HepG2 (cell line): Measurements from ENCODE around the gene PLEKHA3. TPM values are rescaled to one million over a fixed set of nuclear protein-coding genes. Genes with fewer than 3 reads are reported as not detected.
A peak's percentile ranks its signal among the peaks of the same experiment; 100 is the strongest.

Source experiments
- CHD2 ChIP-seq: IDR thresholded peaks from 2 replicates; pipeline ENCODE4 v1.6.1; 2011; ENCODE audit warnings: low read depth, low read length, improper control_type of control experiment
- DNMT1 ChIP-seq: sonication (generic); formaldehyde crosslinking; IDR thresholded peaks from 2 replicates; pipeline ENCODE4 v1.5.1; 2020; ENCODE audit warnings: mild to moderate bottlenecking, missing genetic modification reagents
- ELF3 ChIP-seq: IDR thresholded peaks from 2 replicates; pipeline ENCODE4 v1.6.1; 2016; ENCODE audit warnings: missing genetic modification reagents, missing compliant biosample characterization
- HMG20A ChIP-seq: IDR thresholded peaks from 2 replicates; pipeline ENCODE4 v1.6.1; 2016; ENCODE audit warnings: borderline replicate concordance
- KDM1A ChIP-seq: IDR thresholded peaks from 2 replicates; pipeline ENCODE4 v1.6.1; 2016; ENCODE audit warnings: missing compliant biosample characterization
- PCBP2 ChIP-seq: fragments of 200-400 bp; formaldehyde crosslinking; optimal IDR thresholded peaks from 2 replicates; pipeline ENCODE3; 2018; ENCODE audit warnings: low read length, low read depth; ENCODE audit not compliant: poor library complexity, severe bottlenecking
- POLR2G ChIP-seq: fragments of 200-400 bp; formaldehyde crosslinking; IDR thresholded peaks from 2 replicates; pipeline ENCODE4 v1.6.1; 2018; ENCODE audit warnings: mild to moderate bottlenecking, low read depth, low read length, moderate library complexity
- SIN3A ChIP-seq: IDR thresholded peaks from 2 replicates; pipeline ENCODE4 v1.6.1; 2011; ENCODE audit warnings: low read depth, mild to moderate bottlenecking, control low read depth, low read length, borderline replicate concordance
- SKI ChIP-seq: fragments of 450-650 bp; IDR thresholded peaks from one replicate; pipeline ENCODE4 v1.6.1; 2018; ENCODE audit warnings: mild to moderate bottlenecking; ENCODE audit not compliant: partially characterized antibody
- SMC3 ChIP-seq: IDR thresholded peaks from 2 replicates; pipeline ENCODE4 v1.6.1; 2011; ENCODE audit warnings: low read length, improper control_type of control experiment
- SNRNP70 ChIP-seq: fragments of 200-400 bp; formaldehyde crosslinking; IDR thresholded peaks from 2 replicates; pipeline ENCODE4 v1.6.1; 2017; ENCODE audit warnings: mild to moderate bottlenecking, low read depth, low read length, moderate library complexity
- XRCC5 ChIP-seq: fragments of 200-400 bp; formaldehyde crosslinking; optimal IDR thresholded peaks from 2 replicates; pipeline ENCODE3; 2017; ENCODE audit warnings: mild to moderate bottlenecking, low read length
- ZNF503 ChIP-seq: sonication (generic); formaldehyde crosslinking; IDR thresholded peaks from 2 replicates; pipeline ENCODE4 v1.4.0; 2020; ENCODE audit warnings: missing genetic modification reagents
- ZNF614 ChIP-seq: IDR thresholded peaks from 2 replicates; pipeline ENCODE4 v1.6.1; 2018; ENCODE audit warnings: missing biosample characterization, missing genetic modification reagents, inconsistent platforms, borderline replicate concordance
- ZSCAN30 ChIP-seq: sonication (generic); formaldehyde crosslinking; IDR thresholded peaks from 2 replicates; pipeline ENCODE4 v1.5.0; 2020; ENCODE audit warnings: mild to moderate bottlenecking, missing genetic modification reagents
- polyA plus RNA-seq, 8 experiments: library from polyadenylated mRNA; depleted of rRNA in 3 of 8; stranded (reverse) in 7 of 8; unstranded in 1 of 8; fragments of >200 nt; fragmentation: Illumina TruSeq in 4 of 8; extraction: Trizol in 4 of 8; gene quantifications; 2 replicates each; pipeline versions ENCODE4 v1.2.1 to v1.2.3, GENCODE V29; 2011 to 2016; ENCODE audit warnings: low read depth in 4 of 8, missing spikeins in 1 of 8, mixed read lengths in 1 of 8; ENCODE audit not compliant: insufficient read depth in 1 of 8
- total RNA-seq, 5 experiments: library from RNA; depleted of rRNA; stranded (reverse); fragments of >200 nt; fragmentation: Illumina TruSeq; extraction: Trizol; gene quantifications; 2 replicates each; pipeline ENCODE4 v1.2.3, GENCODE V29; 2016; ENCODE audit warnings: low read depth in 1 of 5
- TF ChIP-seq, protein P1 (sequence below): sonication (generic); formaldehyde crosslinking; IDR thresholded peaks from 2 replicates; pipeline ENCODE4 v1.5.1; 2020; ENCODE audit warnings: missing genetic modification reagents, mild to moderate bottlenecking, borderline replicate concordance
- TF ChIP-seq, protein P2 (sequence below): sonication (generic); formaldehyde crosslinking; IDR thresholded peaks from 2 replicates; pipeline ENCODE4 v1.8.0; 2022; ENCODE audit warnings: missing genetic modification reagents, mild to moderate bottlenecking, borderline replicate concordance
- TF ChIP-seq, protein P3 (sequence below): sonication (generic); formaldehyde crosslinking; IDR thresholded peaks from 2 replicates; pipeline ENCODE4 v1.5.1; 2020; ENCODE audit warnings: mild to moderate bottlenecking, missing genetic modification reagents, borderline replicate concordance

Gene PLEKHA3
- total and polyA plus RNA-seq, 2 of the 13 experiments (the other 11 are each of a cell fraction or from before 2014, with no cell fraction given) = 11.7 to 23.1 TPM

- TF ChIP-seq ZNF503 (CRISPR knock-in tag) (peak; percentile 73), HMG20A (CRISPR knock-in tag) (no peak), CHD2 (no peak), PCBP2 (no peak), XRCC5 (peak; percentile 74), DNMT1 (CRISPR knock-in tag) (peak; percentile 96), POLR2G (peak; percentile 98), ZNF614 (CRISPR knock-in tag) (peak; percentile 84; the same call in 1 of the 2 replicates), ELF3 (peak; percentile 23; the same call in 1 of the 2 replicates), SIN3A (peak; percentile 53; the same call in 1 of the 2 replicates), SNRNP70 (no peak), ZSCAN30 (CRISPR knock-in tag) (no peak), SMC3 (no peak), KDM1A (CRISPR knock-in tag) (no peak), SKI (peak; percentile 51)
- TF ChIP-seq, protein P1, sequence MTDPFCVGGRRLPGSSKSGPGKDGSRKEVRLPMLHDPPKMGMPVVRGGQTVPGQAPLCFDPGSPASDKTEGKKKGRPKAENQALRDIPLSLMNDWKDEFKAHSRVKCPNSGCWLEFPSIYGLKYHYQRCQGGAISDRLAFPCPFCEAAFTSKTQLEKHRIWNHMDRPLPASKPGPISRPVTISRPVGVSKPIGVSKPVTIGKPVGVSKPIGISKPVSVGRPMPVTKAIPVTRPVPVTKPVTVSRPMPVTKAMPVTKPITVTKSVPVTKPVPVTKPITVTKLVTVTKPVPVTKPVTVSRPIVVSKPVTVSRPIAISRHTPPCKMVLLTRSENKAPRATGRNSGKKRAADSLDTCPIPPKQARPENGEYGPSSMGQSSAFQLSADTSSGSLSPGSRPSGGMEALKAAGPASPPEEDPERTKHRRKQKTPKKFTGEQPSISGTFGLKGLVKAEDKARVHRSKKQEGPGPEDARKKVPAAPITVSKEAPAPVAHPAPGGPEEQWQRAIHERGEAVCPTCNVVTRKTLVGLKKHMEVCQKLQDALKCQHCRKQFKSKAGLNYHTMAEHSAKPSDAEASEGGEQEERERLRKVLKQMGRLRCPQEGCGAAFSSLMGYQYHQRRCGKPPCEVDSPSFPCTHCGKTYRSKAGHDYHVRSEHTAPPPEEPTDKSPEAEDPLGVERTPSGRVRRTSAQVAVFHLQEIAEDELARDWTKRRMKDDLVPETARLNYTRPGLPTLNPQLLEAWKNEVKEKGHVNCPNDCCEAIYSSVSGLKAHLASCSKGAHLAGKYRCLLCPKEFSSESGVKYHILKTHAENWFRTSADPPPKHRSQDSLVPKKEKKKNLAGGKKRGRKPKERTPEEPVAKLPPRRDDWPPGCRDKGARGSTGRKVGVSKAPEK (CRISPR knock-in tag) = 0 out of 2 replicates have a peak, but pooled peaks have one; percentile 37
- TF ChIP-seq, protein P2, sequence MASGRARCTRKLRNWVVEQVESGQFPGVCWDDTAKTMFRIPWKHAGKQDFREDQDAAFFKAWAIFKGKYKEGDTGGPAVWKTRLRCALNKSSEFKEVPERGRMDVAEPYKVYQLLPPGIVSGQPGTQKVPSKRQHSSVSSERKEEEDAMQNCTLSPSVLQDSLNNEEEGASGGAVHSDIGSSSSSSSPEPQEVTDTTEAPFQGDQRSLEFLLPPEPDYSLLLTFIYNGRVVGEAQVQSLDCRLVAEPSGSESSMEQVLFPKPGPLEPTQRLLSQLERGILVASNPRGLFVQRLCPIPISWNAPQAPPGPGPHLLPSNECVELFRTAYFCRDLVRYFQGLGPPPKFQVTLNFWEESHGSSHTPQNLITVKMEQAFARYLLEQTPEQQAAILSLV (CRISPR knock-in tag) = peak; percentile 97
- TF ChIP-seq, protein P3, sequence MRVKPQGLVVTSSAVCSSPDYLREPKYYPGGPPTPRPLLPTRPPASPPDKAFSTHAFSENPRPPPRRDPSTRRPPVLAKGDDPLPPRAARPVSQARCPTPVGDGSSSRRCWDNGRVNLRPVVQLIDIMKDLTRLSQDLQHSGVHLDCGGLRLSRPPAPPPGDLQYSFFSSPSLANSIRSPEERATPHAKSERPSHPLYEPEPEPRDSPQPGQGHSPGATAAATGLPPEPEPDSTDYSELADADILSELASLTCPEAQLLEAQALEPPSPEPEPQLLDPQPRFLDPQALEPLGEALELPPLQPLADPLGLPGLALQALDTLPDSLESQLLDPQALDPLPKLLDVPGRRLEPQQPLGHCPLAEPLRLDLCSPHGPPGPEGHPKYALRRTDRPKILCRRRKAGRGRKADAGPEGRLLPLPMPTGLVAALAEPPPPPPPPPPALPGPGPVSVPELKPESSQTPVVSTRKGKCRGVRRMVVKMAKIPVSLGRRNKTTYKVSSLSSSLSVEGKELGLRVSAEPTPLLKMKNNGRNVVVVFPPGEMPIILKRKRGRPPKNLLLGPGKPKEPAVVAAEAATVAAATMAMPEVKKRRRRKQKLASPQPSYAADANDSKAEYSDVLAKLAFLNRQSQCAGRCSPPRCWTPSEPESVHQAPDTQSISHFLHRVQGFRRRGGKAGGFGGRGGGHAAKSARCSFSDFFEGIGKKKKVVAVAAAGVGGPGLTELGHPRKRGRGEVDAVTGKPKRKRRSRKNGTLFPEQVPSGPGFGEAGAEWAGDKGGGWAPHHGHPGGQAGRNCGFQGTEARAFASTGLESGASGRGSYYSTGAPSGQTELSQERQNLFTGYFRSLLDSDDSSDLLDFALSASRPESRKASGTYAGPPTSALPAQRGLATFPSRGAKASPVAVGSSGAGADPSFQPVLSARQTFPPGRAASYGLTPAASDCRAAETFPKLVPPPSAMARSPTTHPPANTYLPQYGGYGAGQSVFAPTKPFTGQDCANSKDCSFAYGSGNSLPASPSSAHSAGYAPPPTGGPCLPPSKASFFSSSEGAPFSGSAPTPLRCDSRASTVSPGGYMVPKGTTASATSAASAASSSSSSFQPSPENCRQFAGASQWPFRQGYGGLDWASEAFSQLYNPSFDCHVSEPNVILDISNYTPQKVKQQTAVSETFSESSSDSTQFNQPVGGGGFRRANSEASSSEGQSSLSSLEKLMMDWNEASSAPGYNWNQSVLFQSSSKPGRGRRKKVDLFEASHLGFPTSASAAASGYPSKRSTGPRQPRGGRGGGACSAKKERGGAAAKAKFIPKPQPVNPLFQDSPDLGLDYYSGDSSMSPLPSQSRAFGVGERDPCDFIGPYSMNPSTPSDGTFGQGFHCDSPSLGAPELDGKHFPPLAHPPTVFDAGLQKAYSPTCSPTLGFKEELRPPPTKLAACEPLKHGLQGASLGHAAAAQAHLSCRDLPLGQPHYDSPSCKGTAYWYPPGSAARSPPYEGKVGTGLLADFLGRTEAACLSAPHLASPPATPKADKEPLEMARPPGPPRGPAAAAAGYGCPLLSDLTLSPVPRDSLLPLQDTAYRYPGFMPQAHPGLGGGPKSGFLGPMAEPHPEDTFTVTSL (CRISPR knock-in tag) = peak; percentile 33; the same call in 1 of the 2 replicates
Observed at GRCh38 chr2:178450774-178451525, 29.3 kb upstream of the PLEKHA3 start, which contains the start of the genes PJVK and PRKRA (continued).
